Transverse colon (tissue), 4 donors: ENCODE measurements around the gene ZNF576. TPM values are rescaled to one million over a fixed set of nuclear protein-coding genes. Genes with fewer than 3 reads are reported as not detected.

Experiments
- DNase-seq: peaks from one replicate; pipeline ENCODE4 v3.0.0-alpha.2; 2019
- H3K27ac ChIP-seq, 4 donors: fragments of 200-600 bp; sonication (generic); 2 replicates each; pipeline ENCODE4 v1.5.1; 2016 to 2018; ENCODE audit warnings: inconsistent platforms in 4 of 4
- H3K27me3 ChIP-seq: fragments of 200-600 bp; sonication (generic); 2 replicates; pipeline ENCODE4 v1.5.1; 2017; ENCODE audit warnings: inconsistent platforms
- H3K36me3 ChIP-seq, 4 donors: fragments of 200-600 bp; sonication (generic); 2 replicates each; pipeline ENCODE4 v1.5.1; 2017 to 2019; ENCODE audit warnings: inconsistent platforms in 4 of 4
- H3K4me1 ChIP-seq, 4 donors: fragments of 200-600 bp; sonication (generic); 2 replicates each; pipeline ENCODE4 v1.5.1; 2017 to 2020; ENCODE audit warnings: inconsistent platforms in 4 of 4
- H3K4me3 ChIP-seq, 4 donors: fragments of 200-600 bp; sonication (generic); 1 replicate in 1 of 4; 2 replicates in 3 of 4; pipeline versions ENCODE4 v1.5.1 to v1.6.1; 2017 to 2019; ENCODE audit warnings: inconsistent platforms in 4 of 4
- H3K9me3 ChIP-seq, 2 donors: fragments of 200-600 bp; sonication (generic); 2 replicates each; pipeline ENCODE4 v1.5.1; 2017 to 2019; ENCODE audit warnings: inconsistent platforms in 2 of 2
- EP300 ChIP-seq: sonication (generic); formaldehyde crosslinking; IDR thresholded peaks from one replicate; pipeline ENCODE4 v1.6.1; 2017; ENCODE audit warnings: antibody characterized with exemption, low read depth
- POLR2A ChIP-seq: fragments of 450-650 bp; IDR thresholded peaks from one replicate; pipeline ENCODE4 v1.6.1; 2016; ENCODE audit warnings: antibody characterized with exemption, mild to moderate bottlenecking, moderate library complexity
- POLR2AphosphoS5 ChIP-seq, 3 donors: sonication (generic); formaldehyde crosslinking; IDR thresholded peaks; one replicate each; pipeline ENCODE4 v1.6.1; 2016; ENCODE audit warnings: antibody characterized with exemption in 3 of 3
- WGBS, 2 donors: methylation state at CpG; one replicate each; pipeline ENCODE4 v1.1.5; 2018; ENCODE audit warnings: low coverage in 1 of 2; 5-methylcytosine and 5-hydroxymethylcytosine counted together
- in situ Hi-C, 4 donors: fragments of 200-750 bp; cut with MboI; loops; one replicate each; pipeline versions ENCODE4 v1.15.0 to v1.15.1; 2017; ENCODE audit warnings: low sequenced_read_pairs in 3 of 4, low pct_ligation_motif_present in 1 of 4, low pct_unique_long_range_greater_than_20kb in 1 of 4
- intact Hi-C: fragments of 100-400 bp; cut with DNase I; formaldehyde crosslinking; loops from one replicate; pipeline ENCODE4 v1.15.1; 2023; ENCODE audit warnings: low total_unique reads
- total RNA-seq, 4 donors: library from RNA; depleted of rRNA; stranded (reverse); fragments of >200 nt; gene quantifications; one replicate each; pipeline ENCODE4 v1.1.0, GENCODE V29; 2016
- TF ChIP-seq, protein P1 (sequence below), 5 experiments: fragments of 200-600 bp in 3 of 5; fragments of 450-650 bp in 2 of 5; sonication (generic) in 3 of 5; IDR thresholded peaks; 1 replicate in 2 of 5; 2 replicates in 3 of 5; pipeline ENCODE4 v1.5.1; 2016 to 2017; ENCODE audit warnings: antibody characterized with exemption in 5 of 5, inconsistent platforms in 3 of 5, mild to moderate bottlenecking in 2 of 5, moderate library complexity in 1 of 5

ZNF576 gene
- total RNA-seq, 4 donors from 2014 or later = 3.7 to 11.9 (median 9.8) TPM

DNA sequence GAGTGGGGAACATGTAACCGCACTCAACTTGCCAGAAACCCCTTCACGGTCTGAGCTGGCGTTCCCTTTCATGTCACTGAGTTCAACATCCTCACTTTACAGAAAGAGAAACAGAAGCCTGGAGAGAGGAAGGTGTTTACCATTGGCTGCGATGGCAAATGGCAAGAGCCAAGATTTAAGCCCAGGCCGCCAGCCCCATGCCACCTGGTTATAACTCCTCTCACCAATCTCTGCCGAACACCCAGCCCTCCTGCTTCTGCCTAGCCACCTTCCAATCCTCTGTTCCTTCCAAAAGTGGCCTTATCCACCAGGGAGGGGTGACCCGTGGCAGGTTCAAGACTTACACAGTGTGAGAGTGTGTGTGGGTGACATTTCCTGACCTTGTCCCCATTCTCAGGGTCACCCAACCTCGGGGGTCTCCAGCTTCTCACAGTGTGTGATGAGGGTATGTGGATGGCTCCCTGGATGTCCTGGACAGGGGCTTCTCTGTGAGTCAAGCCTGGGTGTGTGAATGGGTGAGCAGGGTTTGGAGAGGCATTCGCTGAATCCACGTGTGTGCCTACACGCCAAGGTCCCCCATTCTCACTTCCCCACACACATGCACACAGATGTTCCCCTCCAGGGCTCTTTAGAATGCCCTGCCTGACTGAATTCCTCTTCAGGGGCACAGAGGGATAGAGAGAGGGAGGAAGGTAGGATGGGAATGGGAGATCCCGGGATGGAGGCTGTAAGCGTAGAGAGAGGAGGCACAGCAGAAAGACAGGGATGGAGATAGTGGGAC, 42.0 kb downstream of the ZNF576 start:
- WGBS, 2 donors = 75 to 84% methylated on average over 3 to 13 of the region's 13 CpGs
- no peak for DNase-seq
- H3K4me1 ChIP-seq = peaks cover 6 to 14% (median 10%) of the 10 kb centered on the region in 4 donors
- peak overlapping the region in 1 of 4 donors; percentile 30 for H3K27ac ChIP-seq
- no peak overlapping the region for H3K4me3 ChIP-seq
- in situ Hi-C loops = no loop called here
- intact Hi-C loops = no loop called here
- H3K27me3 ChIP-seq = peaks cover 42% of the 10 kb centered on the region
- H3K36me3 ChIP-seq = no peaks in the 10 kb centered on the region
- TF ChIP-seq EP300 (no peak), POLR2AphosphoS5 (IDR thresholded peaks at IDR 0.05) (no peak), POLR2A (no peak)
- TF ChIP-seq, protein P1, sequence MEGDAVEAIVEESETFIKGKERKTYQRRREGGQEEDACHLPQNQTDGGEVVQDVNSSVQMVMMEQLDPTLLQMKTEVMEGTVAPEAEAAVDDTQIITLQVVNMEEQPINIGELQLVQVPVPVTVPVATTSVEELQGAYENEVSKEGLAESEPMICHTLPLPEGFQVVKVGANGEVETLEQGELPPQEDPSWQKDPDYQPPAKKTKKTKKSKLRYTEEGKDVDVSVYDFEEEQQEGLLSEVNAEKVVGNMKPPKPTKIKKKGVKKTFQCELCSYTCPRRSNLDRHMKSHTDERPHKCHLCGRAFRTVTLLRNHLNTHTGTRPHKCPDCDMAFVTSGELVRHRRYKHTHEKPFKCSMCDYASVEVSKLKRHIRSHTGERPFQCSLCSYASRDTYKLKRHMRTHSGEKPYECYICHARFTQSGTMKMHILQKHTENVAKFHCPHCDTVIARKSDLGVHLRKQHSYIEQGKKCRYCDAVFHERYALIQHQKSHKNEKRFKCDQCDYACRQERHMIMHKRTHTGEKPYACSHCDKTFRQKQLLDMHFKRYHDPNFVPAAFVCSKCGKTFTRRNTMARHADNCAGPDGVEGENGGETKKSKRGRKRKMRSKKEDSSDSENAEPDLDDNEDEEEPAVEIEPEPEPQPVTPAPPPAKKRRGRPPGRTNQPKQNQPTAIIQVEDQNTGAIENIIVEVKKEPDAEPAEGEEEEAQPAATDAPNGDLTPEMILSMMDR (IDR thresholded peaks at IDR 0.05) = no peak
- H3K9me3 ChIP-seq = no peaks in the 10 kb centered on the region

DNA sequence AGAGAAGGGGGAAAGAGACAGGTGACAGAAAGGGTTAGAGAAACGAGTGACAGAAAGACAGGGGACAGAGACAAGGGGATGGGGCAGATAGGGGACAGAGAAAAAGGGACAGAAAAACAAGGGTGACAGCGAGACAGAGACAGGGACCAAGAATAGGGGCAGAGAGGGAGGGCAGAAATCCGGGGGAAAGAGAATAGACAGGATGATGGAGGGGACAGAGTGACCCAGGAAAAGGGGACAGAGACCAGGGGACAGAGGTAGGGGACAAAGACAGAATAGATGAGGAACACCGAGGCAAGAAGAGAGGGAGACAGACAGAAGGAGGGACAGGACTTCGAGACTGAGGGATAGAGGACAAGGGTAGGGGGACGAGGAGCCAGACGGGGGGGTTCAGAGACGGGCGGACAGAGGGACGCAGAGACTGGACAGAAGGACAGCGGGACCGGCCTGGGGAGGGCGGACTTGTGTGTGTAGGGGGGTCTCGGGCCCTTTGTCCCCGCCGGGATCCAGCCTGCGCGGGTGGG, 42.7 kb downstream of the ZNF576 start:
- intact Hi-C loops = no loop called here
- WGBS, 2 donors = 12 to 18% methylated on average over 8 to 13 of the region's 18 CpGs
- peak overlapping the region; percentile 18 to 54 (median 50) for H3K4me3 ChIP-seq

DNA sequence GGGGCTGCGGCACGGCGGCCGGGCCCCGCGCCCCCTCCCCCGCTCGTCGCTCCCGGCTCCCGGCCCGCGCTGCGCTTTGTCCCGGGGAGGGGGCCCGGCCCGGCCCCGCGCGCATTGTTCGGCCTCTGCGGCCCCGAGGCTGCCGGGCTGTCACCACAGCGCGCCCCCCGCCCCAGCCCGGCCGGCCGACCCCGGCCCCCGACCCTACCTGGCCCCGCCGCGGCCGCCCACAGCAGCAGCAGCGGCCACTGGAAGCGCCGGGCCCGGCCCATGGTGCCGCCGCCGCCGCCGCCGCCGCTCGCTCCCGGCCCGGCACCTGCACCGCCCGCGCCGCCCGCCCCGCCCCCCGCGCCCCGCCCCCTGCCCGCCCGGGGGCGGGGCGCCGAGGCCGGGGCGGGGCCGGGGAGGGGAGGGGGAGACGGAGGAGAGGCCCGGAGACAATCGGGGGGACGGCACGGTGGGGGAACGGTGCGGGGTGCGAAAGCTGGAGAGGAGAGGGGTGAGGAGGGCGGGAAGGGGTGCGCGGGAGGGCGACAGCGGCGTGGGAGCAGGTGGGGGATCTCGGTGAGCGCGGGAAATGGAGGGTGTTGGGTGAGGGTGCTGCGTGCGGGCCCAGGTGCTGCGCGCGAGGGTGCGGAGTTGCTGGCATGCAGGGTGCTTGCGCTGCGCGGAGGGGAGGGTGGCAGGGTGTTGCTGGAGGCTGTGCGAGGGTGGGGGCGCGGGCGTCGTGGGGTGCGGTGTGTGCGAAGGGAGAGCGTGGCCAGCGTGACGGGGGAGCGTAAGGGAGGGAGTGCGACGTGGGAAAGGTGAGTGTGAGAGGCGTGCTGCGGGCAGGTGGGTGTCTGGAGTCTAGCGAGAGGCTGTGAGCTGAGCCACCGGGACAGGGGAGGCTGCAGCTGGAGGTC, 43.4 kb downstream of the ZNF576 start, which contains the start of gene CADM4:
CADM4 (minus strand) TSS at position 332 of the 905 bp plus-strand sequence; CDS start at position 272, 60 bp downstream.
- no peaks in the 10 kb centered on the region for H3K9me3 ChIP-seq
- WGBS, 2 donors = 2% methylated on average over 42 of the region's 110 CpGs; no CpG with 5 or more reads in 1 of the 2 donors
- no peaks in the 10 kb centered on the region for H3K36me3 ChIP-seq
- peaks cover 6 to 14% (median 10%) of the 10 kb centered on the region in 4 donors for H3K4me1 ChIP-seq
- H3K27me3 ChIP-seq = peaks cover 42% of the 10 kb centered on the region
- peak within 1 kb of the TSS; percentile 40 to 54 (median 50) for H3K4me3 ChIP-seq
- intact Hi-C loops = no loop called here
- H3K27ac ChIP-seq = peak within 1 kb of the TSS in 2 of 4 donors; percentile 48 to 57
- TF ChIP-seq, protein P1 (IDR thresholded peaks at IDR 0.05) = no peak
- no peak for TF ChIP-seq POLR2AphosphoS5 (IDR thresholded peaks at IDR 0.05)
- no peak for TF ChIP-seq POLR2A
- no peak for TF ChIP-seq EP300
- in situ Hi-C loops = loop anchor here in 1 of 4 donors (10.0 kb wide), 1 partner anchor 85 kb away; no protein-coding TSS in a partner anchor
- peak; percentile 44 for DNase-seq

More for the DNA sequence above, 42.7 kb downstream of the ZNF576 start:
- Histone ChIP-seq H3K27me3 (peaks cover 42% of the 10 kb centered on the region), H3K9me3 (no peaks in the 10 kb centered on the region), H3K4me1 (peaks cover 6 to 14% (median 10%) of the 10 kb centered on the region in 4 donors), H3K27ac (peak overlapping the region in 2 of 4 donors; percentile 30 to 37), H3K36me3 (no peaks in the 10 kb centered on the region)
- TF ChIP-seq EP300 (no peak), POLR2AphosphoS5 (IDR thresholded peaks at IDR 0.05) (no peak), POLR2A (no peak)
- TF ChIP-seq, protein P1 (IDR thresholded peaks at IDR 0.05) = no peak
- in situ Hi-C loops = no loop called here
- no peak for DNase-seq
